HEK293 (cell line): ENCODE measurements around the gene POLR3E.

Experiments
- CTCF ChIA-PET: fragments of 350-600 bp; formaldehyde crosslinking; extraction: SDS; loops from one replicate; lab custom pipeline; 2021; ENCODE audit warnings: antibody characterized with exemption; lab: Yijun Ruan, JAX
- POLR2A ChIA-PET: fragments of 300-600 bp; formaldehyde crosslinking; extraction: SDS; loops from one replicate; lab custom pipeline; 2020; ENCODE audit warnings: antibody characterized with exemption, inconsistent platforms; lab: Yijun Ruan, JAX
- H3K27ac ChIP-seq: fragments of 200-500 bp; sonication (Bioruptor generic); 2 replicates; pipeline ENCODE4 v1.5.1; 2014; ENCODE audit warnings: low read depth, low read length, control low read depth, inconsistent platforms; ENCODE audit errors: extremely low read depth
- H3K36me3 ChIP-seq, 2 experiments: fragments of 200-500 bp in 1 of 2; sonication (Bioruptor generic) in 1 of 2; 1 replicate in 1 of 2; 2 replicates in 1 of 2; pipeline ENCODE4 v1.5.1; 2014 to 2017; ENCODE audit warnings: inconsistent platforms in 2 of 2, low read length in 2 of 2; ENCODE audit not compliant: control insufficient read depth in 2 of 2, insufficient read depth in 1 of 2
- H3K4me1 ChIP-seq: fragments of 200-500 bp; sonication (Bioruptor generic); 2 replicates; pipeline ENCODE4 v1.5.1; 2014; ENCODE audit warnings: mild to moderate bottlenecking, low read length, inconsistent platforms; ENCODE audit not compliant: control insufficient read depth, insufficient read depth
- H3K4me3 ChIP-seq: 2 replicates; pipeline ENCODE4 v1.5.1; 2011; ENCODE audit warnings: low read depth, mild to moderate bottlenecking, control low read depth, low read length, moderate library complexity
- H3K9me3 ChIP-seq: fragments of 200-500 bp; sonication (Bioruptor generic); 2 replicates; pipeline ENCODE4 v1.5.1; 2014; ENCODE audit warnings: low read depth, low read length, inconsistent platforms; ENCODE audit not compliant: control insufficient read depth, insufficient read depth
- PRDM10 ChIP-seq: fragments of 450-650 bp; formaldehyde crosslinking; IDR thresholded peaks from 2 replicates; pipeline ENCODE4 v1.5.1; 2016; ENCODE audit warnings: missing biosample characterization, missing genetic modification characterization
- PRDM4 ChIP-seq: fragments of 450-650 bp; formaldehyde crosslinking; IDR thresholded peaks from 2 replicates; pipeline ENCODE4 v1.5.1; 2017; ENCODE audit warnings: missing biosample characterization, missing genetic modification characterization
- ZBTB10 ChIP-seq: fragments of 450-650 bp; formaldehyde crosslinking; IDR thresholded peaks from 2 replicates; pipeline ENCODE4 v1.5.1; 2016; ENCODE audit warnings: missing biosample characterization, missing genetic modification characterization
- ZFP69B ChIP-seq: fragments of 450-650 bp; formaldehyde crosslinking; IDR thresholded peaks from 2 replicates; pipeline ENCODE4 v1.5.1; 2016; ENCODE audit warnings: missing biosample characterization, missing genetic modification characterization
- ZNF133 ChIP-seq: fragments of 450-650 bp; formaldehyde crosslinking; IDR thresholded peaks from 2 replicates; pipeline ENCODE4 v1.5.1; 2016; ENCODE audit warnings: missing biosample characterization, missing genetic modification characterization
- ZNF146 ChIP-seq: fragments of 450-650 bp; formaldehyde crosslinking; IDR thresholded peaks from 2 replicates; pipeline ENCODE4 v1.5.1; 2016; ENCODE audit warnings: missing biosample characterization, missing genetic modification characterization
- ZNF155 ChIP-seq: fragments of 450-650 bp; formaldehyde crosslinking; IDR thresholded peaks from 2 replicates; pipeline ENCODE4 v1.5.1; 2016; ENCODE audit warnings: missing biosample characterization, missing genetic modification characterization
- ZNF280C ChIP-seq: fragments of 450-650 bp; formaldehyde crosslinking; IDR thresholded peaks from 2 replicates; pipeline ENCODE4 v1.5.1; 2016; ENCODE audit warnings: missing biosample characterization, missing genetic modification characterization
- ZNF362 ChIP-seq: fragments of 450-650 bp; formaldehyde crosslinking; IDR thresholded peaks from 2 replicates; pipeline ENCODE4 v1.5.1; 2016; ENCODE audit warnings: missing biosample characterization, missing genetic modification characterization
- ZNF639 ChIP-seq: fragments of 450-650 bp; formaldehyde crosslinking; IDR thresholded peaks from 2 replicates; pipeline ENCODE4 v1.5.1; 2016; ENCODE audit warnings: missing biosample characterization, missing genetic modification characterization

POLR3E gene

GRCh38 chr16:22267764-22268163 is 29.4 kb upstream of the POLR3E start (continued):
- no peak for TF ChIP-seq ZNF639
- TF ChIP-seq ZNF155 (tag by site-specific recombination): no peak
- TF ChIP-seq PRDM10 (tag by site-specific recombination): no peak

- Histone ChIP-seq H3K27ac (no peak overlapping the region), H3K9me3 (no peaks in the 10 kb centered on the region), H3K36me3 (peaks cover 19 to 43% of the 10 kb centered on the region in 2 experiments; a peak in 2 of 3 replicates), H3K4me3 (no peak overlapping the region), H3K4me1 (no peaks in the 10 kb centered on the region)
- CTCF ChIA-PET: interaction anchor here (0.7 kb wide), 1 partner anchor 12 kb away, joined by 3 read pairs; no protein-coding TSS in a partner anchor
- no peak for TF ChIP-seq ZBTB10
- TF ChIP-seq ZNF146 (tag by site-specific recombination): peak; percentile 61
- no peak for TF ChIP-seq ZNF280C
- TF ChIP-seq ZNF133: no peak
- TF ChIP-seq PRDM4 (tag by site-specific recombination): peak; percentile 88
- TF ChIP-seq ZNF362 (tag by site-specific recombination): no peak
- TF ChIP-seq ZFP69B (tag by site-specific recombination): no peak
- POLR2A ChIA-PET: no interaction called here
Measured at GRCh38 chr16:22270525-22270924, 26.7 kb upstream of the POLR3E start.
